Endothelial cell of umbilical vein (primary cell): ENCODE results near the gene MACROD2. TPM values are rescaled to one million over a fixed set of nuclear protein-coding genes. Genes with fewer than 3 reads are reported as not detected.

Experiments used
- BruUV-seq: library from RNA; stranded (reverse); fragments of 400-500 nt; replicated peaks from 2 replicates; lab custom pipeline; 2021; lab: Mats Ljungman, UMichigan
- CTCF ChIA-PET: fragments of 300-600, 350-600 bp; sonication (Branson Sonifier 250); formaldehyde crosslinking; loops from one replicate; lab custom pipeline; 2021; ENCODE audit warnings: antibody characterized with exemption, inconsistent platforms; lab: Charles Lee
- POLR2A ChIA-PET: fragments of 300-600, 350-600 bp; sonication (Branson Sonifier 250); formaldehyde crosslinking; loops from one replicate; lab custom pipeline; 2021; ENCODE audit warnings: antibody characterized with exemption, inconsistent platforms; lab: Charles Lee
- DNase-seq: peaks from one replicate; pipeline ENCODE4 v3.0.0-alpha.2; 2011; ENCODE audit warnings: low read depth, low spot score
- FAIRE-seq: peaks from 2 replicates; lab custom pipeline; 2011; peaks lifted over from hg19 to GRCh38; lab: Jason Lieb, UNC
- H2AFZ ChIP-seq: 2 replicates; pipeline ENCODE4 v1.6.0; 2012; ENCODE audit warnings: low read depth, low read length, control low read depth, inconsistent platforms
- H3K27ac ChIP-seq: 2 replicates; pipeline ENCODE4 v1.5.1; 2011; ENCODE audit warnings: low read depth, mild to moderate bottlenecking, control low read depth, low read length, moderate library complexity; ENCODE audit not compliant: insufficient read depth
- H3K27me3 ChIP-seq, 2 experiments: 2 replicates each; pipeline versions ENCODE4 v1.6.0 to v1.6.1; 2011; ENCODE audit warnings: low read length in 2 of 2, mixed read lengths in 1 of 2; ENCODE audit not compliant: control insufficient read depth in 2 of 2, insufficient read depth in 2 of 2
- H3K36me3 ChIP-seq, 2 experiments: 2 replicates in 1 of 2; 3 replicates in 1 of 2; pipeline ENCODE4 v1.5.1; 2011; ENCODE audit warnings: low read length in 2 of 2, mild to moderate bottlenecking in 1 of 2, moderate library complexity in 1 of 2; ENCODE audit not compliant: control insufficient read depth in 2 of 2, insufficient read depth in 2 of 2; ENCODE audit errors: extremely low read depth in 1 of 2
- H3K4me1 ChIP-seq: 3 replicates; pipeline ENCODE4 v1.5.1; 2011; ENCODE audit warnings: mild to moderate bottlenecking, low read length; ENCODE audit not compliant: control insufficient read depth, insufficient read depth; ENCODE audit errors: extremely low read depth
- H3K4me2 ChIP-seq: 2 replicates; pipeline ENCODE4 v1.6.1; 2011; ENCODE audit warnings: low read length, control low read depth, mixed read lengths; ENCODE audit not compliant: insufficient read depth
- H3K4me3 ChIP-seq, 3 experiments: fragments of 200-600 bp in 1 of 3; sonication (generic), shearing (Covaris generic) in 1 of 3; replicated peaks in 1 of 3; 2 replicates each; pipeline ENCODE4 v1.5.1; 2011 to 2016; ENCODE audit warnings: control low read depth in 3 of 3, low read length in 3 of 3, mild to moderate bottlenecking in 2 of 3, inconsistent platforms in 1 of 3, low read depth in 1 of 3, moderate library complexity in 1 of 3; ENCODE audit not compliant: insufficient read depth in 1 of 3
- H3K79me2 ChIP-seq: 2 replicates; pipeline ENCODE4 v1.6.0; 2012; ENCODE audit warnings: low read length, inconsistent platforms; ENCODE audit not compliant: control insufficient read depth, insufficient read depth
- H3K9ac ChIP-seq: replicated peaks from 2 replicates; pipeline ENCODE3; 2011; ENCODE audit warnings: low read length, control low read depth; ENCODE audit not compliant: insufficient read depth; ENCODE audit errors: extremely low read depth
- H3K9me1 ChIP-seq: replicated peaks from 3 replicates; pipeline ENCODE4 v1.6.0; 2011; ENCODE audit warnings: mild to moderate bottlenecking, low read length; ENCODE audit not compliant: control insufficient read depth, insufficient read depth; ENCODE audit errors: extremely low read depth
- H3K9me3 ChIP-seq: replicated peaks from 2 replicates; pipeline ENCODE4 v1.5.1; 2012; ENCODE audit warnings: low read length, inconsistent platforms; ENCODE audit not compliant: control insufficient read depth, insufficient read depth
- H4K20me1 ChIP-seq: replicated peaks from 2 replicates; pipeline ENCODE3; 2011; ENCODE audit warnings: mild to moderate bottlenecking, low read length; ENCODE audit not compliant: control insufficient read depth, insufficient read depth; ENCODE audit errors: extremely low read depth
- EZH2 ChIP-seq: IDR thresholded peaks from 2 replicates; pipeline ENCODE4 v1.6.1; 2012; ENCODE audit warnings: borderline replicate concordance, low read depth, mild to moderate bottlenecking, moderate library complexity, low read length, inconsistent platforms; ENCODE audit not compliant: severe bottlenecking
- FOS ChIP-seq: IDR thresholded peaks from 2 replicates; pipeline ENCODE4 v1.6.1; 2011; ENCODE audit warnings: mild to moderate bottlenecking, low read length, moderate library complexity, borderline replicate concordance; ENCODE audit not compliant: insufficient read depth
- GATA2 ChIP-seq: IDR thresholded peaks from 2 replicates; pipeline ENCODE4 v1.7.0; 2011; ENCODE audit warnings: low read depth, mild to moderate bottlenecking, moderate library complexity, mixed read lengths, low read length; ENCODE audit not compliant: insufficient read length, insufficient read depth
- JUN ChIP-seq: IDR thresholded peaks from 2 replicates; pipeline ENCODE4 v1.6.1; 2011; ENCODE audit warnings: borderline replicate concordance, low read depth; ENCODE audit not compliant: insufficient read length, insufficient read depth
- MYC ChIP-seq: IDR thresholded peaks from one replicate; pipeline ENCODE4 v1.6.1; 2011; ENCODE audit warnings: mild to moderate bottlenecking, low read depth, low read length
- POLR2A ChIP-seq: IDR thresholded peaks from 2 replicates; pipeline ENCODE4 v1.6.1; 2012; ENCODE audit warnings: low read depth, mild to moderate bottlenecking, control low read depth, low read length
- POLR2AphosphoS5 ChIP-seq: IDR thresholded peaks from 2 replicates; pipeline ENCODE4 v1.6.1; 2012; ENCODE audit warnings: low read depth, mild to moderate bottlenecking, control low read depth, low read length, moderate library complexity; ENCODE audit not compliant: insufficient read depth
- dilution Hi-C: fragments of 300-500 bp; cut with MboI; formaldehyde crosslinking; loops from one replicate; pipeline ENCODE4 v1.15.0; 2019; ENCODE audit warnings: low sequenced_read_pairs; ENCODE audit not compliant: extremely low pct_ligation_motif_present
- intact Hi-C: fragments of 100-400 bp; cut with micrococcal nuclease; formaldehyde crosslinking; loops from one replicate; pipeline ENCODE4 v1.10.0; 2022
- polyA plus RNA-seq, 4 experiments: library from polyadenylated mRNA; depleted of rRNA in 3 of 4; stranded (reverse) in 3 of 4; unstranded in 1 of 4; fragments of >200 nt; gene quantifications; 2 replicates each; pipeline versions ENCODE4 v1.2.1 to v1.2.3, GENCODE V29; 2011 to 2012; ENCODE audit warnings: missing spikeins in 1 of 4
- total RNA-seq: library from RNA; stranded (reverse); gene quantifications from 2 replicates; pipeline ENCODE4 v1.2.3, GENCODE V29; 2021
- TF ChIP-seq, protein P1 (sequence below): IDR thresholded peaks from 2 replicates; pipeline ENCODE4 v1.6.1; 2011; ENCODE audit not compliant: insufficient read depth, insufficient read length

Gene MACROD2
- total and polyA plus RNA-seq, 2 donors (not counting 3 experiments of a cell fraction or from before 2014, with no cell fraction given) = 0.11 to 0.73 TPM

DNA sequence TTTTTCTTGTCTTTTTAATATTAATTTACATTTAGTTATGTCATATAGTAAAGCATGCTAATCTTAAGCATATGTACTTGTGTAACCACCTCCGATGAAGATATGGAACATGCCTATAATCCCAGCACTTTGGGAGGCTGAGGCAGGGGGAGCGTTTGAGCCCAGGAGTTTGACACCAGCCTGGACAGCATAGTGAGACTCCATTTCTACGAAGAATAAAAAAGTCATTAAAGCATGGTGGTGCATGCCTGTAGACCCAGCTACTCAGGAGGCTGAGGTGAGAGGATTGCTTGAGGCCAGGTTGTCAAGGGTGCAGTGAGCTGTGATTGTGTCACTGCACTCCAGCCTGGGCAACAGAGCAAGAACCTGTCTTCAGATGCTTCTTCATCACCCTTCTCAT lies 970.9 kb downstream of the MACROD2 start:
- FAIRE-seq = no peak
- H2AFZ ChIP-seq = no peak overlapping the region
- no peak overlapping the region for H3K4me3 ChIP-seq
- peaks cover 2% of the 10 kb centered on the region for H3K9me1 ChIP-seq
- ChIA-PET CTCF (interaction anchor here (0.9 kb wide), 1 partner anchor 15 kb away, joined by 3 read pairs; no protein-coding TSS in a partner anchor), POLR2A (no interaction called here)
- H3K27ac ChIP-seq = no peak overlapping the region
- H3K79me2 ChIP-seq = no peaks in the 10 kb centered on the region
- H4K20me1 ChIP-seq = no peaks in the 10 kb centered on the region
- no peaks in the 10 kb centered on the region for H3K36me3 ChIP-seq
- intact Hi-C loops = no loop called here
- H3K4me1 ChIP-seq = peaks cover 14% of the 10 kb centered on the region
- H3K9ac ChIP-seq = no peak overlapping the region
- no peaks in the 10 kb centered on the region for H3K9me3 ChIP-seq
- dilution Hi-C loops = no loop called here
- TF ChIP-seq EZH2 = no peak
- no peak for TF ChIP-seq POLR2A
- no peak for TF ChIP-seq POLR2AphosphoS5
- no peak for TF ChIP-seq GATA2
- TF ChIP-seq, protein P1, sequence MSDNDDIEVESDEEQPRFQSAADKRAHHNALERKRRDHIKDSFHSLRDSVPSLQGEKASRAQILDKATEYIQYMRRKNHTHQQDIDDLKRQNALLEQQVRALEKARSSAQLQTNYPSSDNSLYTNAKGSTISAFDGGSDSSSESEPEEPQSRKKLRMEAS = no peak
- TF ChIP-seq FOS = no peak
- TF ChIP-seq MYC = no peak
- H3K4me2 ChIP-seq = no peak overlapping the region
- BruUV-seq = no TSS peak
- no peaks in the 10 kb centered on the region for H3K27me3 ChIP-seq
- DNase-seq = no peak

DNA sequence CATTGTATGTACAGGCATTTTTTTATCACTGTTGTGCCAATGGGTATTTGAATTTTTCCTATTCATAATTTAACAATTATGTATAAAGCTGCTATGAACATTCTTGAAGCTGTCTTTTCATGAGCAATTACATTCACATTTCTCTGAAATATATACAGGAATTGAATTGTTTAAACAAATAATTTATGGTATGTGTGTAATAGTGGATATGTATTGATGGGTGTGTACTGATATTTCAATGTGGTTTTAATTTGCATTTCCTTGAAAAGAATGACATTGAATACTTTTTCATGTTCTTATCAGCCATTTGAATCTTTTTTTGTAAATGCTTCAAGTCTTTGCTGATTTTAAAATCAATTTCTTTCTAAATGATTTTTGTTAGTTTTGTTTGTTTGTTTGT lies 971.5 kb downstream of the MACROD2 start:
- FAIRE-seq (no peak), DNase-seq (no peak)
- intact Hi-C loops = no loop called here
- H3K4me2 ChIP-seq = no peak overlapping the region
- H2AFZ ChIP-seq = no peak overlapping the region
- peaks cover 14% of the 10 kb centered on the region for H3K4me1 ChIP-seq
- no peak overlapping the region for H3K9ac ChIP-seq
- CTCF ChIA-PET = interaction anchor here (0.9 to 1.2 kb wide), 2 partner anchors 9 to 15 kb away, joined by 3 read pairs; no protein-coding TSS in a partner anchor
- dilution Hi-C loops = no loop called here
- H3K36me3 ChIP-seq = no peaks in the 10 kb centered on the region
- no peaks in the 10 kb centered on the region for H3K9me3 ChIP-seq
- POLR2A ChIA-PET = interaction anchor here (0.6 kb wide), 1 partner anchor 11 kb away, joined by 3 read pairs; no protein-coding TSS in a partner anchor
- no peak overlapping the region for H3K4me3 ChIP-seq
- no TSS peak for BruUV-seq
- H3K27me3 ChIP-seq = no peaks in the 10 kb centered on the region
- TF ChIP-seq GATA2 = no peak
- TF ChIP-seq JUN = no peak
- no peak for TF ChIP-seq EZH2
- TF ChIP-seq, protein P1 = no peak
- H3K9me1 ChIP-seq = peaks cover 2% of the 10 kb centered on the region
- no peaks in the 10 kb centered on the region for H4K20me1 ChIP-seq
- no peak overlapping the region for H3K27ac ChIP-seq
- H3K79me2 ChIP-seq = no peaks in the 10 kb centered on the region
